LHCN-M2 (cell line): ENCODE data around the gene KYNU. TPM values are rescaled to one million over a fixed set of nuclear protein-coding genes. Genes with fewer than 3 reads are reported as not detected.
"Not testable (repeated sequence)": the region's sequence is repeated elsewhere in the genome, so short reads cannot be mapped to it uniquely, and the experiment has no call there.

Experiments used
- DNase-seq: peaks from one replicate; pipeline ENCODE4 v3.0.0-alpha.2; 2012; ENCODE audit warnings: low read depth
- polyA plus RNA-seq: library from polyadenylated mRNA; unstranded; fragments of >200 nt; gene quantifications from one replicate; pipeline ENCODE4 v1.2.1, GENCODE V29; 2012; ENCODE audit warnings: missing spikeins
- total RNA-seq: library from RNA; depleted of rRNA; stranded (reverse); fragments of >200 nt; gene quantifications from 2 replicates; pipeline ENCODE4 v1.2.3, GENCODE V29; 2014; rRNA removed

Gene KYNU
- 0.51 and 1.5 TPM in 2 replicates for total RNA-seq
- polyA plus RNA-seq: 0.16 TPM

DNA sequence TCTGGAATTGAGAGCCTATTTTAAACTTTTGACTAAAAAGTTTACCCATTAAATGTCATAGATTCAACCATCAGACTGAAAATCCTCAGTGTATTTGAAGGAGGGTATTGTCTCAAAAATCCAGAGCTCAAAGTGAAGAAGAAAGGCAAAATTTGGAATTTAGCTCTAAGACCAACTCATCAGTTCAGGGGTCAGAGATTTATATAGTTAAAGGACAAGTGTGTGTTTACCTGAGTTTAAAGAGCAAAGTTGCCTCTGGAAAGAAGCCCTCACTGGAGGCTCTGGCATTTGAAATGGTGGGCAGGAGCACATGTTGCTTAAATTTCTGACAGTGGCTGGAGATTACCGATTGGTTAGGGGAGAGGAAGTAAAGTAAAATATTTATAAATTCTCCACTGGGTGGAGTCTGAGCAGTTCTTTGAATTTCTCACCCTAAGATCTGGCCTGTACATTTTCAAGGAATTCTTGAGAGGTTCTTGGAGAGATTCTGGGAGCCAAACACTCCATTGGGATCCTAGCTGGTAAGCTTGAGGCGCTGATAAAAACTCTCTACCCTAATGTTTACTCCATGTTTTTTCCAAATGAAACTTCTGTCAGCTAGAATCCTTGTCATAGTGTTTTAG lies at the start of gene KYNU:
TSS of gene KYNU (plus strand) at position 449 of the 623 bp plus-strand sequence. CDS start 7,704 bp downstream, outside the sequence.
- peak; percentile 36 for DNase-seq

DNA sequence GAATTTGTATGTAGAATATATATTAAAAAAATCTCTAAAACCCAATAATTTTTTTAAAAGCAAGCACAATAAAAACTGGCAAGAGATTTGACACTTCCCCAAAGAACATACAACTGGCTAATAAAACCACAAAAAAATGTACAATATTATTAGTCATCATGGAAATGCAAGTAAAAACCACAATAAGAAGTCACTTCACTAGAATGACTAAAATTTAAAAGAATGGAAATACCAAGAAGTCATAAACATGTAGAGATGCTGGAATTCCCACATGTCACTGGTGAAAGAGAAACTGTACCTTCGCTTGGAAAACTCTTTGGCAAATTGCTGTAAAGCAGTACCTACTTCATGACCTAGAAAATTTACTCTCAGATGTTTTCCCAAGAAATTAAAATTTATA lies 43.4 kb upstream of the KYNU start:
- peak; percentile 66 for DNase-seq

DNA sequence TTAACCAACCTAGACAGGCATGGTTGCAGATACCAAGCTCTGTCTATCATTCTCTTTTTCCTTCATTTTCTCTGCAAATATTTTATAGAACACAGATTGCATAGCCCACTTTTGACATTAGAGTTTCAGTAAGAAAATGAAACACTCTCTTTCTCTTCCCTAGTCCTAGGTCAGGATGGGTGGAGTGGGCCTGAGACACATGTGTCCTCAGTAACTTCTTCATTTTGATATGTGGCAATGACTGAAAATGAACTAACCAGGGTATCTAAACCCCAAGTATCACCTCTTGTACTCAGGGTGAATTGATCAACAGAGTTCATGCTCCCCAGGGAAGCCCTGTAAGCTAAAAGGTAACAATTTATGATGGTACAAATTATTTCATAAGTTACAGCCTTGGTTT lies 37.0 kb upstream of the KYNU start:
- DNase-seq: no peak

DNA sequence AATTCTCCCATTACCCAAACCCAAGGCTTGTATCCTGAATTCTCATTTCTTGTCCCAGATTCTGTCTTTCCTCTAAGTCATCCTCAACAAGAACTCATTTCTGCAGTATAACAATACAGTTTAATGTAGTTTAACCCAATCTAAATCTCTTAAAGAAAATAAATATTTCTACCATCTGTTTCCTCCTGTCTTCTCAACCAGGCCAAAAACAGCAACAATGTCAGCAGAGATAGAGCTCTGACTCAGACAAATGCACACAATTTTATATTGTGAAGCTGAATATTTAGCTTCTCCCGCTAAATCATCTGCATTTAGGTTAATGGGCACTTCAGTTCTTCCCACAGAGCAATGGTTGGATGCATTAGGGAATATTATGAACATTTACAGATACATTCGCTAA lies 35.7 kb upstream of the KYNU start:
- DNase-seq: peak; percentile 8

DNA sequence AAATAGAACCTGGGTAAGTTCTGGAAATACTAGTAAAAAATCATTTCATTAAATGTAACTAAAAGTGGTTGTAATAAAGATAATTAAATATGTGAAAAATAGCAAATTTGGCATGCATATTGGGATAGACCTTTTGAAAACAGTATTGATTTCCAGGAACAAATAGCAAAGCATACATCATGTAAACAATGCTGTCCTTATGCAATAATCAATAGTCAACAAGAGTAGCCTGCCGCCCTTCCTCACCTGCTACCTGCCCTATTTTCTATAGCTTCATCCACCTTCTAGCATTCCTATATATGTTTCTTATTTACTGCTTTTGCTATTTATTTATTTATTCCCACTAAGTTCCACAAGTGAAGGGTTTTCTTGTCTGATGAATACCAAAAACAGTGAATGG lies 35.1 kb upstream of the KYNU start:
- no peak for DNase-seq

DNA sequence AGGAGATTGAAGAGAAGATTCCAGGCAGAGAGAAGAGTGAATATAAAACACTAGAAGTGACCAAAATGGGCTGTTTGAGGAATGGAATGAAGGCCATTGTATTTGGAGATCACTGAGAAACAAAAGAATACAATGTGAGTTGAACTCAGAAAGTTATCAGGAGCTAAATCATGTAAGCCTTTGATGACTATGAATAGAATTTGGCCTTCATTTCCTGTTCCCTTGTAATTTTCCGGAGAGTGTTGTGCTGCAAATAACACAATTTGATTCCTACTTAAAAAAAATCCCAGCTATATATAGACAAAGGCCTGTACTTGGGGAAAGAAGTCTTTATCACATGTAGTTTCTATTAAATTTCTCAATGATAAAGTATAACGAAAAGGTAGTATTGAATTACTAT lies 33.7 kb upstream of the KYNU start:
- no peak for DNase-seq

DNA sequence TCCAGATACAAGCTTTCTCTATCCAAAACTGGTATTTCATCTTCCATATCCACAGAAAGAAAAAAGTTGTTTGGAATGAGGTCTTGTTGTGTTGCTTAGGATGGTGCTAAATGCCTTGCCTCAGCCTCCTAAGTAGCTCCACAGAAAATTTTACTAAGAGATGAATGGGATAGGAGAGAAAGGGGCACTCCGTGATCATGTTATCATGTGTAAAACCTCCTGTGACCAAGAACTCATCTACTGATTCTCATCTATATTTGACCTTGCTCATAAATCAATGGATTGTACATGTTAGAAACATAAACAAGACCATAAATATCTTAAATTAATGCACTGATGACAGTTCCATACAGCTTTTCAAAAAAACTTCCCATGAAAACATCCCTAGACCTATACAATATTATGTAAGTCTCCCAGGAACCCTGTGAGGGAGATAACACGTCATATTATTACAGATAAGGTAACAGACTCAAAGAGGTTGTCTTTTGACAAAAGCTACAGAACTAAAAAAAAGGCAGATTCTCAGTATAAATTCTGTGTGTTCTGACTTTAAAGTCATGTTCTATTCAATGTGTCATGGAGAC lies 29.3 kb upstream of the KYNU start:
- no peak for DNase-seq

DNA sequence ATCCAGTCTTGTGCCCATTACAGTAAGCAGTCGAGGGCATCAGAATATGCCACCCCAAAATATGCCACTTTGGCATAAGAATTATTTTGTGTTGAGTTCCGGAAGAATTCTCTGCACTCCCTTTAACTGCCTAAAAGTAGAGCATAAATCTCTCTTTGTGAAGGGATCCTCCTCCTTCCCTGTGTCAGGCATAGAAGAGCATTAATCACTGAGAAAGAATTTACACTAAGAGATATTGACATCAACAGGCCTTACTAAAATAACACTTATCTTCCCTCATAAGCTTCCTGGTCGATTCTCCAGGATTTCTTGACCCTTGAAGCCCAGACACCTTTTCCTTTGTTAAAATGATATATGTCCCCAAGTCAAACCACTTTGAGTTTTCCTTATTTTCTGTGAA lies 27.6 kb upstream of the KYNU start:
- DNase-seq: peak; percentile 44

DNA sequence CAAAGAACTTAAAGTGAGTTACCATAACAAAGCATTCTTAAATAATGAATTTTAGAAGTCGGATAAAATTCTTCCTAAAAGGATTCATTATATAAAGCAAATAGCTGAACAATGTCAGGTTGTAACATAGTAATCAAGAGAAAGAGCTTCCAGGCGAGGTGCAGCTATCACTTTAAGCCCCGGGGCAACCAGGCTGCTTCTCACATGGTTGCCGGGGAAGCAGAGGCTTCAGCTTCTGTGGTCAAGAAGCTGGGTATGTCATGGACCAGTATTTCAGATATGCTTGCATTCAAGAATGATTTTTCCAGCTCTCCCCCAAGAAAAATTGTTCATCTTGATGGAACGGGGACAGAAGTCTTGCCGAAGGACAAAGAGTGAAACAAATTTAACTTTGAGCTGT lies 23.6 kb upstream of the KYNU start:
- no peak for DNase-seq

DNA sequence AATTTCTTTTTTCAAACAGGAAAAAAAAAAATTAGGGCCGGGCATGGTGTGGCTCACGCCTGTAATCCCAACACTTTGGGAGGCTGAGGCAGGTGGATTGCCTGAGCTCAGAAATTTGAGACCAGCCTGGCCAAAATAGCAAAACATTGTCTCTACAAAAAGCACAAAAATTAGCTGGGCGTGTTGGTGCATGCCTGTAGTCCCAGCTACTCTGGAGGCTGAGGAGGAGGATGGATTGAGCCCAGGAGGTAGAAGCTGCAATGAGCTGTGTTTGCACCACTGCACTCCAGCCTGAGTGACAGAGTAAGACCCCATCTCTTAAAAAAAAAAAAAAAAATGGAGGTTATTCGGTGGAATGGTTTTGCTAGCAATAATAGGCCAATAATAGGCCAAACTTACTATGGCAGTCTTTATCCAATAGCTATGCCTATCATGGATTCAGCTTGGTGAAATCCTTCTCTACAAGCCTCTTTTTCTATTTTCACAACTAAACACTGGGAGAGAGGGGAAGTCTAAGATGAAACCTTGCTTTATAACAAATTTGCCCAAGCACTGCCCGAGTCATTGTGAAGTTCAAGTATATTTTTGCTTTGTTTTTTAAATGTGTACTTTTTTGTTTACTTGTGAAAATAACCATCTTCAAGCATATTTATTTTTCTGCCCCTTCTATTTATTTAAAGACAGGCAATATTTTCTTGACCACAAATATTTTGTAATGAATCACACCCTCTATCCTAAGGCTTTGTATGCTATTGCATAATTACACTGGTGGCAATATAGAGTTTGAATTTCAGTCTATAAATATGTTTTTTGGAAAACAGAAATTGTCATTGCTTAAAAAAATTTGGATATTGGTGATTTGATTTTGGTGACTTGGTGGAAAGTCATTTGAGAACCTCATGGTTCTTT lies 20.0 kb upstream of the KYNU start:
- peak; percentile 62 for DNase-seq

DNA sequence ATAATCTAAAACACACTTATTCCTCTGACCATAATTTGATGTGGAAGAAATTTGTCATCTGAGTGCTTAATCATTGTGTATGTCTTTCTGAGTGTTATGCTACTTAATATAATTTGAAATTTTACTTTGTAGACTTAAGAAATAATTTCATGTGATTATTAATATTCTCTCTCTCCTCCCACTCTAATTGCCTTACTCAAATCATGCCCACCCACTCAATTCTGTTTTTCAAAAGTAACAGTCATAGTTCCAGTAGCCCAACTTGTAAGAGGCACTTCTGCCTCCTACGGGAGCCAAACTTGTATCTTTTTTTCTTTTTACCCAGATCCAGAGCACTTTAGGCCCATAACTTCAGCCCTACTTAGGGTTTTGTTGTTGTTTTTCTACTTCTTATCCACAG lies 18.5 kb upstream of the KYNU start:
- DNase-seq: no peak

DNA sequence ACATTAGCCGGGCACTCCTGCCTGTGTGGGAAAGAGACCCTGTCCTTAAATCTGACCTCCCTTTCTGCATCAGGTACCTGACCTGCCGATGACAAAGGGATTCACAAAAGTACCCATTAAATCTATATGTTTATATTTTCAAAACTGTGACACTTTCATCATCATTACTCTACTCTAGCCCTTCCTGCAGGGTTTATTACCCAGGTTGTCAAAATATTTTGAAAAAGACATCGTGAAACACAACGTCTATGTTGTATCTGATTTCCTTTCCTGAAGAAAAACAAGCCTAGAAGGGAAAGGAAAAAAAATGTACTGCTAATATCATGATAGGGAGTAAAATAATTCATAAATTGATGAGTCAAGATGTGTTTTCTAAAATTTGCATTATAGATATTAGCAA lies 15.2 kb upstream of the KYNU start:
- DNase-seq: no peak

DNA sequence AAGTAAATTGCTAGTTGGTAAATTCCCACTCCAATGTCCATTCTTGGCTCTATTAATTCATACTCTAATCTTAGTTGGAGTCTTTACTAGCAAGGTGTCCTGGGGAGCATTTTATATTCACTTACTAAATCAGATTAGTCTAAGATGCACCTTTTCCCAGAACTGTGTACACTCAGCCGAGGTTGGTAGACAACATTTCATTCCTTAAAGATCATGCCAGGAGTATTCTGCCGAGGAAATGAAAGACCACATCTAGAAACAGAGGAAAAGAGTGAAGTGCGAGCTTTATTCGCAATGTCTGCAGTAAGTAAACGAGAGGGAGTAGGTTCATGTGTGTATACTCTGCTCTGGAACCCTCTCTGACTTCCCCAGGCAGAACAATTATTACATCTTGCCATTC lies 14.6 kb upstream of the KYNU start:
- DNase-seq: no peak

DNA sequence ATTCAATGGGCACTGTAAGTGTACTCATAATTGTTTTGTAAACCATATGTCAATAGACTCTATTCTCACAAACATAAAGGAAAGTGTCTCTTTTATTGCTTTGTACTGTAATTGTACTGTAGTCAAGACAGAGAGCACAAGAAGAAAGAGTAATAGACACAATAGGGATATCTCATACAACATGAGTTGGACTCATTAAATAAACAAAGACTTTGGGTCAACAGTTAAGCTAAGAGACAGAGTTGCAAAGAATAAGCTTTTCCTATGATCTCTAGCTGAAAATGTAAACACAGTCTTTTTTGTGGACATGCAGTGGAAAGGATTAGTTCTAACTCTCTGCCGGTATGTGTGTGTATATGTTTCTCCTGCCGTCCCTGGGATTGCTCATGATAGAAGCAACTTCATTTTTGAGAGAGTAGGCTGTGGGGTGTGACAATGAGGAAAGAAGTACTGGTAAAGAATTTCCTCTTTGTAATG lies 13.9 kb upstream of the KYNU start:
- peak; percentile 25 for DNase-seq

DNA sequence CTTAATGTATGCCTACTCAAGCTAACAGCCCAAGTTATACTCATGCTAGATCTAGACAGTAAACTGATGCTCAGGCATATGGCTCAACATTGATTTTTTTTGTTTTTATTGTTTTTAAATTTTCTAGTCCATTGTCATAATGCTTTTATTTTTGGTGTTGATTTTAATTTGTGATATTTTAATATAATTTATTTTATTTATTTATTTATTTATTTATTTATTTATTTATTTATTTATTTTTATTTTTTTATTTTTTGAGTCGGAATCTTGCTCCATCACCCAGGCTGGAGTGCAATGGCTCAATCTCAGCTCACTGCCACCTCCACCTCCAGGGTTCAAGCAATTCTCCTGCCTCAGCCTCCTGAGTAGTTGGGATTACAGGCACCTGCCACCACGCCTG lies 12.9 kb upstream of the KYNU start:
- DNase-seq: not testable (repeated sequence)

DNA sequence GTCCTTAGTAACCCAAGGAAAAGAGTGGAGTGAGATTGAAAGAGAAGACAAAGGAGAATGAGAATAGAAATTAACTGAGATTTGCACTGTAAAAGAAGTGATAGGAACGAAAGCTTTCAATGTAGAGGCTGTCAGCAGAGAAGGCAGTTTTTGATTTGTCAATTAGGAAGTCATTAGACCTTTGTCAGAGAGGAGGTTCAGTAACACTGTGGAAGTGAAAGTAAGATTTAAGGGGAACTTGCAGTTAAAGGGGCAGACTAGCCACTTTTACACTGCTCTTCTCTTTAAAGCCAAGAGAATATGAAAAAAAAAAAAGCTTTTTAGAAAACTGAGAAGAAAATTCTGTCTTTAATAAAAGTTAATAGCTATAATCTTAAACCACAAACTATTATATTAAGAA lies 11.5 kb upstream of the KYNU start:
- no peak for DNase-seq

DNA sequence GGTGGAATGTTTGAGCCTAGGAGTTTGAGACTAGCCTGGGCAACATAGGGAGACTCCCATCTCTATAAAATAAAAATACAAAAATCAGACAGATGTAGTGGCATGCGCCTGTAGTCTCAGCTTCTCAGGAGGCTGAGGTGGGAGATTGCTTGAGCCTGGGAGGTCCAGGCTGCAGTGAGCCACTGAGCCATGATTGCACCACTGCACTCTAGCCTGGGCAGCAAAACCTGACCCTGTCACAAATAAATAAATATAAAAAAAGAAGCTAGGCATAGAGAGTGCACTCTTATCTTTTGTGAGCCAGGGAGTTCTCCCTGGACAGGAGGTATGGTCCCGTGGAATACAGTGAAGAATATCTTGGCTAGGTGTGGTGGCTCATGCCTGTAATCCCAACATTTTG lies 11.0 kb upstream of the KYNU start:
- no peak for DNase-seq

DNA sequence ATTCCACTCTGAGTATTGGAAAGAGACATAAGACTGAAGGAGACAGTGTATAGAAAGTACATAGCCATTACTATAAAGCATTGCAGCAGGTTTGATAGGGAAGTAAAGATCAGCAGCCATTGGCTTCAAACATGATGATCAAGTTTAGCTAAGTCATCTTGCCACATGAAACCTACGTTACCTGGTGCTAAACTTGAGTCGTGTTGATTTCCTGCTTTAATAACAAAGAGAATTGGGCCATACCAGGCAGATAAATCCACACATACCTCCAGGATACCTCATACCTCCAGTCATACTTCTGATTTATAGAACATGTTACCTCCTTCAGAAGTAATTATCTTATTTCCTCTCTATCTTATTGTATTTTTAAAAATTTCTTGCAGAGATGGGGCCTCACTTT lies 10.3 kb upstream of the KYNU start:
- DNase-seq: no peak

DNA sequence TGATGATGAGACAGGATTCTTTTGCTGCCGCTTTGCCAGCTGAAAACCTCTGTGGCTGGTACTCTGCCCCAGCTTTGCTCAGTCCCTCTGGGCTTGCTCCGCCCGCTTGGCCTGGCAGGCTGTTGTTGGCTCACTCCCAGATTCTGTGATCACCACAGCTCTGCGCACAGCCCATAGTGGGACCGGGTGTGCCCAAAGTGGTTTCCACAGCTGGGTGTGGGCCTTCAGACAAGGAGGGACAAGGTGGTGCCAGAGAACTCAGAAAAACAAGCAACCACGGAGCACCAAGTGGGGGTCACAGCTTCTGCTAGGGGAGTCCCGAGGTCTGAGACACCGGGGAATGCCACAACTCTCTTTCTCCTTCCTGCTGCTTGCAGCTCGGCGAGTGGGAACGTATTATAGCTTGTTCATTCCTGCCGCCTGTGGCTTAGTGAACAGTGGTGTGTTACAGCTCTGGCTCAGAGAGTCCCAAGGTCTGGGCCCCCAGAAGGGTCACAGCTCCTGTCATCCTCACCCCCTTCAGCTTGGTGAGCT lies 9.2 kb upstream of the KYNU start:
- DNase-seq: peak; percentile 73

DNA sequence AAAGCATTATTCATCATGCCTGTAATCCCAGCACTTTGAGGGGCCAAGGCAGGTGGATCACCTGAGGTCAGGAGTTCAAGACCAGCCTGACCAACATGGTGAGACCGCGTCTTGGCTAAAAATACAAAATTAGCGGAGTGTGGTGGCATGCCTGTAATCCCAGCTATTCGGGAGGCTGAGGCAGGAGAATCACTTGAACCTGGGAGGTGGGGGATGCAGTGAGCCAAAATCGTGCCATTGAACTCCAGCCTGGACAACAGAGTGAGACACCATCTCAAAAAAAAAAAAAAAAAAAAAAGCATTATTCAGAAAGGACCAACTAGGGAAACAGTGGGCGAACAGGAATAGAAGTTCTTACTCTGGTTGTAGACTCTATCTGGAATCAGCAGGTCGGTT lies 8.4 kb upstream of the KYNU start:
- not testable (repeated sequence) for DNase-seq

DNA sequence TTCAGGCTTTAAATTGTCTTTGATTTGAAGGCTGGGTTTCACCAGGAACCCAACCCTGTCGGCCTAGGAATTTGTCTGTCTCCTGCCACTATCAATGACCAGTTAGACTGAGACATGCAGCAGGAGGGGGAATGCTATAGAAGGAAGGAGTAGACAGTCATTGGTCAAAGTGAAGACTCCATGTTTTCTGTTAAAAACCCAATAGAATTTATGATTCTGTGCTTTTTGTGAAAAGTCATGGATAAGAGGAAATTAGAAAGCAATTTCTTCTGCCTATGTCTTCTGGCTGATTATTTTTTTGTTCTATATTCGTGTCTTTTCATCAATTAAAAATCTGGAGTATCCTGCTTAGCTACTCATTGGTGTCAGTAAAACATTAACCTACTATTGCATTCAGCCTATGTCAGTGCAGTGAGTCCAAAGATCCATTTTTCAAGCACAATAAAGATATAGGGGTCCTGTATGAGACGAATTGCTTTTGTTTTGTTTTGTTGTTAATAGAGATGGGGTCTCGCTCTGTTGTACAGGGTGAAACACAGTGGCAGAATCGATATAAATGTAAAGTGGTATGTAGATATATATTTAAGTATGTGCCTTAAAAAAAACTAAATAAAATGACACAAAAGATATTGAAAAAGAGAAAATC lies 7.9 kb upstream of the KYNU start:
- no peak for DNase-seq

DNA sequence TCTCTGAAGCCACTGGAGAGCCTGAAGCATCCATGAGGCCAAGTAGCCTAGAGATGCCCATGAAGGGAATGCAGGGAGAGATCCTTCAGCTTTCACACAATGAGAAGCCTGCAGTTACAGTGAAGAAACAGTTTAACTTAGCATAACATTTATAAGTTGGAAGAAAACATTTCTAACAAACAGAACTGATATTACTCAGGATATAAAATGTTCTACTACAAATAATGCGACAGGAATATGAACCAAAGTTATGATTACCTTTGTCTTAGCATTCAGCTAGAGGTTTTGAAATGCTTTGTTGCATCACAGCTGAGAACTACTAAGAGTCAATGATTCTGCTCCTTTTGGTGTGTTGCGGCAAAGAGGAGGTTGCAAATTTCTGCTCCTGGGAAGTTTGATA lies 6.9 kb upstream of the KYNU start:
- DNase-seq: no peak
